ENCODE results near the gene ELANE. TPM values are rescaled to one million over a fixed set of nuclear protein-coding genes. Genes with fewer than 3 reads are reported as not detected.

ELANE gene
- total RNA-seq, 1 donor from 2014 or later: not detected

DNA sequence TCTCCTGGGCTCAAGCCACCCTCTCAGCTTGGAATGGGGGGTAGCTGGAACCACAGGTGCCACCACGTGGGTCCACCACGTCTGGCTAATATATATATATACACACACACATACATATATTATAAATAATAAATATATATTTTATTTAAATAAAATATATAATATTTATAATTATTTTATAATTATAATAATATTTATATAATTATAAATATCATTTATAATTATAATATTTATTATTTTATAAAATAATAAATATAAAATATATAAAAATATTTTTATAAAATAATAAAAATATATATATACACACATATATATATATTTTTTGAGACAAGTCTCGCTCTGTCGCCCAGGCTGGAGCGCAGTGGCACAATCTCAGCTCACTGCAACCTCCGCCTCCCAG, 2.4 kb downstream of the ELANE start:
- H3K4me3 ChIP-seq (ENCODE audit: low read depth, low read length): no peak overlapping the region
- no peak for DNase-seq (ENCODE audit: low read depth)

DNA sequence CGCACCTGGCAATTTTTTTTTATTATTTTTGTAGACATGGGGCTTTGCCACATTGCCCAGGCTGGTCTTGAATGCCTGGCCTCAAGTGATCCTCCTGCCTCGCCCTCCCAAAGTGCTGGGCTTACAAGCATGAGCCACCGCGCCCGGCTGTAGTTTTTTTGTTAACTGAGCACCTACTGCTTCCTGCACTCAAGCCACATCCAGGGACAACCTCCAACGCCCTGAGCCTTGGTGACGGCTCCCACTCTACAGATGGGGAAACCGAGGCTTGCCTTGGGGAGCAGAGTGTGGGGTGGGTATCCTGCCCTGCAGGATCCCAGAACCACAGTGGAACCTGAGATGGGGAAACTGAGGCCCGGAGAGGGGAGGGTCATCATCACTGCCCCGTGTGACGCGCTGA, 3.0 kb downstream of the ELANE start:
- no peak overlapping the region for H3K4me3 ChIP-seq (ENCODE audit: low read depth, low read length)
- TF ChIP-seq, protein P1, sequence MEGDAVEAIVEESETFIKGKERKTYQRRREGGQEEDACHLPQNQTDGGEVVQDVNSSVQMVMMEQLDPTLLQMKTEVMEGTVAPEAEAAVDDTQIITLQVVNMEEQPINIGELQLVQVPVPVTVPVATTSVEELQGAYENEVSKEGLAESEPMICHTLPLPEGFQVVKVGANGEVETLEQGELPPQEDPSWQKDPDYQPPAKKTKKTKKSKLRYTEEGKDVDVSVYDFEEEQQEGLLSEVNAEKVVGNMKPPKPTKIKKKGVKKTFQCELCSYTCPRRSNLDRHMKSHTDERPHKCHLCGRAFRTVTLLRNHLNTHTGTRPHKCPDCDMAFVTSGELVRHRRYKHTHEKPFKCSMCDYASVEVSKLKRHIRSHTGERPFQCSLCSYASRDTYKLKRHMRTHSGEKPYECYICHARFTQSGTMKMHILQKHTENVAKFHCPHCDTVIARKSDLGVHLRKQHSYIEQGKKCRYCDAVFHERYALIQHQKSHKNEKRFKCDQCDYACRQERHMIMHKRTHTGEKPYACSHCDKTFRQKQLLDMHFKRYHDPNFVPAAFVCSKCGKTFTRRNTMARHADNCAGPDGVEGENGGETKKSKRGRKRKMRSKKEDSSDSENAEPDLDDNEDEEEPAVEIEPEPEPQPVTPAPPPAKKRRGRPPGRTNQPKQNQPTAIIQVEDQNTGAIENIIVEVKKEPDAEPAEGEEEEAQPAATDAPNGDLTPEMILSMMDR (conservative IDR thresholded peaks at IDR 0.05; ENCODE audit: low read depth, low read length): no peak
- DNase-seq (ENCODE audit: low read depth): no peak

More for the DNA sequence above, 2.4 kb downstream of the ELANE start:
- TF ChIP-seq, protein P1 (conservative IDR thresholded peaks at IDR 0.05; ENCODE audit: low read depth, low read length): no peak

DNA sequence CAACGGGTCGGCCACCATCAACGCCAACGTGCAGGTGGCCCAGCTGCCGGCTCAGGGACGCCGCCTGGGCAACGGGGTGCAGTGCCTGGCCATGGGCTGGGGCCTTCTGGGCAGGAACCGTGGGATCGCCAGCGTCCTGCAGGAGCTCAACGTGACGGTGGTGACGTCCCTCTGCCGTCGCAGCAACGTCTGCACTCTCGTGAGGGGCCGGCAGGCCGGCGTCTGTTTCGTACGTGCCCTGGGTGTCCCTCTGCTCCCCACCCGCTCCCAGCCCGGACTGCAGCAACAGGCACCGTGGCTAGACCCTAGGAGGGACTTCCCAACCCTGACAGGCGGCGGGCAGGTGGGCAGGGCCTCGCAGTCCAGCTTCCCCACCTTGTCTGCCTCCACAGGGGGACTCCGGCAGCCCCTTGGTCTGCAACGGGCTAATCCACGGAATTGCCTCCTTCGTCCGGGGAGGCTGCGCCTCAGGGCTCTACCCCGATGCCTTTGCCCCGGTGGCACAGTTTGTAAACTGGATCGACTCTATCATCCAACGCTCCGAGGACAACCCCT, 3.5 kb downstream of the ELANE start:
- no peak for DNase-seq (ENCODE audit: low read depth)
- no peak overlapping the region for H3K4me3 ChIP-seq (ENCODE audit: low read depth, low read length)
- TF ChIP-seq, protein P1 (conservative IDR thresholded peaks at IDR 0.05; ENCODE audit: low read depth, low read length): no peak

DNA sequence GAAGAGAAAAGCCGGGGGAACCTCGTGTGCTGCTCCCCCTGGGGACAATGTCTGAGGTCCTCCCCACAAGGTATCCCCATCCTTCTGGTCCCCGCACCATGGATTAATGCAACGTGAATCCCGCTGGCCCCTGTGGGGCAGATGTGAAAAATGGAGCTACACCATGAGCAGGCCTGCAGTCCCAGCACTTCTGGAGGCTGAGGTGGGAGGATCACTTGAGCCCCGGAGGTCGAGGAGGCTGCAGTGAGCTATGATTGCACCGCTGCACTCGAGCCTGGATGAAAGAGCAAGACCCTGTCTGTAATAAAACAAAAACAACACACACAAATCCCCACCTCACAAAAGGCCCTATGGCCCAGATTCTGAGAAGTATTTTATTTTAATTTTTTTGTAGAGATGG, 6.2 kb downstream of the ELANE start:
- DNase-seq (ENCODE audit: low read depth): no peak
- no peak overlapping the region for H3K4me3 ChIP-seq (ENCODE audit: low read depth, low read length)
- TF ChIP-seq, protein P1 (conservative IDR thresholded peaks at IDR 0.05; ENCODE audit: low read depth, low read length): no peak

DNA sequence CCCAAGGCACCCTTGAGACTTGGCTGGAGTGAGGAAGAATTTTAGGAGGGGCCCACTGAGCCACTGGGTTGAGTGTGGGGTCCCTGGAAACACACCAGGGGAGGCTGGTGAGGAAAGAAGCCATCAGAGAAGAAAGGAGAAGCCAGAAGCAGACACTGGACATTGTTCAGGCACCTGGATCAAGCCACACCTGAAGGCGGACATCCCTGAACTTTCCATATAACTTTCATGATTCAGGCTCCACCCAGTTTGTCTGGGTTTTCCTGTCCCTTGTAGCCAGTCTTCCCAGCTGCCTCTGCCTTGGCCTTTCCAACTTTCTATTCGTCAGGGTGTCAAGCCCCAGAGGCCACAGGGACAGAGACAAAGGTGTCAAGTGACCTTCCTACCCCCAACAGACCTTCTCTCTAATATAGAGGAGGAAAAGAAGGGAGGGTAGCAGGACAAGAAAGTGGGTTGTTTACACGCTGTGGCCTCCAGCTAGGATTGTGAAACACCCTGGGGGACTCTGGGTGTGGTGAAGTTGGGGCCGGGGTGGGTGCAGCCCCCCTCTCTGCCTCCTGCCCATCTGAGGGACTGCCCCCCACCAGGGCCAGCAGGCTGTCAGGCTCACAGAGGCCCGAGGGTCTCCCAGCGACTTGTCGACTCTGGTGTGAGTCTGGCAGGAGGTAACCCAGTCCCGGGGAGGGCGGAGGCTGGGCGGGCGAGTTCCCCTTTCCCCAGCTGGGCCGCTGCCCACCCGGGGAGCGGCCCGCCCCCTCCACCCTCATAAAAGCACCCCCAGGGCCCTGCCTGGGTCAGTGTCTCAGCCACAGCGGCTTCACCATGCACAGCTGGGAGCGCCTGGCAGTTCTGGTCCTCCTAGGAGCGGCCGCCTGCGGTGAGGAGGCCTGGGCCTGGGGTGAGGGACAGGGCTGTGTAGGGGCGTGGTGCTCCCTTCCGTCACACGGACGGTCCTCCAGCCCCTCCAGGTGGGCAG, 7.1 kb downstream of the ELANE start, which contains the start of gene CFD:
Gene CFD, plus strand, starts transcription at position 797 of the 976 bp plus-strand sequence. Its CDS starts 26 bp downstream, at position 823.
- DNase-seq (ENCODE audit: low read depth): no peak
- TF ChIP-seq, protein P1 (conservative IDR thresholded peaks at IDR 0.05; ENCODE audit: low read depth, low read length): no peak

DNA sequence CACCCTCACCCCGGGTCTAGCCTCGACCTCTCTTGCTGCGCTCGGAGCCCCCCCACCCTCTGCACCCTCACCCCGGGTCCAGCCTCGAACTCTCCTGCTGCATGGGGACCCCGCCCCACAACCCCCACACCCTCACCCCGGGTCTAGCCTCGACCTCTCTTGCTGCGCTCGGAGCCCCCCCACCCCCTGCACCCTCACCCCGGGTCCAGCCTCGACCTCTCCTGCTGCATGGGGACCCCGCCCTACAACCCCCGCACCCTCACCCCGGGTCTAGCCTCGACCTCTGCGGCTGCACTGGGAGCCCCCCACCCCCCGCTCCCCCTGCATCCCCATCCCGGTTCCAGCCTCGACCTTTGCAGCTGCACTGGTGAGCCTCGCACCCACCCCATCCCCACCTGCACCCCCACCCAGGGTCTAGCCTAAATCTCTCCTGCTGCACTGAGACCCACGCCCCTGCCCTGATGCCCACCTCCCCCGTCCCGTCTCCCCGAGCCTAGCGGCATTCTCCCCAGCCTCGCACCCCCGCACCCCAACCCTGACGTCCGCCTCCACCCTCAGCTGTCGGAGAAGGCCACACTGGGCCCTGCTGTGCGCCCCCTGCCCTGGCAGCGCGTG, 9.1 kb downstream of the ELANE start:
- TF ChIP-seq, protein P1 (conservative IDR thresholded peaks at IDR 0.05; ENCODE audit: low read depth, low read length): no peak
- no peak overlapping the region for H3K4me3 ChIP-seq (ENCODE audit: low read depth, low read length)
- DNase-seq (ENCODE audit: low read depth): no peak

More for the DNA sequence above, 7.1 kb downstream of the ELANE start, which contains the start of gene CFD:
- peak within 1 kb of the TSS; percentile 49 for H3K4me3 ChIP-seq (ENCODE audit: low read depth, low read length)

Data from epithelial cell of proximal tubule (primary cell).